ENCODE results near the gene RUFY1.
"Not testable (repeated sequence)": the region's sequence is repeated elsewhere in the genome, so short reads cannot be mapped to it uniquely, and the experiment has no call there.

RUFY1 gene

GRCh38 chr5:179536676-179537075 is 13.7 kb upstream of the RUFY1 start:
- DNase-seq: no peak

GRCh38 chr5:179542170-179542569 is 8.2 kb upstream of the RUFY1 start:
- DNase-seq: no peak

- not testable (repeated sequence) for DNase-seq
Measured at GRCh38 chr5:179543275-179543674, 7.1 kb upstream of the RUFY1 start.

- no peak for DNase-seq
Measured at GRCh38 chr5:179553006-179553405, 2.7 kb downstream of the RUFY1 start.

- DNase-seq: no peak
Measured at GRCh38 chr5:179553875-179554274, 3.5 kb downstream of the RUFY1 start.

GRCh38 chr5:179554981-179555380 is 4.6 kb downstream of the RUFY1 start:
- DNase-seq: no peak

GRCh38 chr5:179558261-179558799 is 8.0 kb downstream of the RUFY1 start:
- DNase-seq: not testable (repeated sequence)

- peak; percentile 14 for DNase-seq
Measured at GRCh38 chr5:179558932-179559283, 8.6 kb downstream of the RUFY1 start.

GRCh38 chr5:179559284-179560252 is 9.2 kb downstream of the RUFY1 start:
- DNase-seq: peak; percentile 94

GRCh38 chr5:179564526-179564925 is 14.2 kb downstream of the RUFY1 start:
- DNase-seq: no peak

GRCh38 chr5:179568721-179569120 is 18.4 kb downstream of the RUFY1 start:
- no peak for DNase-seq

GRCh38 chr5:179572386-179572785 is 22.0 kb downstream of the RUFY1 start:
- DNase-seq: no peak

GRCh38 chr5:179577286-179577960 is 27.1 kb downstream of the RUFY1 start:
- DNase-seq: no peak

GRCh38 chr5:179585941-179586401 is 35.6 kb downstream of the RUFY1 start:
- no peak for DNase-seq

GRCh38 chr5:179588166-179588565 is 37.8 kb downstream of the RUFY1 start:
- DNase-seq: no peak

- DNase-seq: no peak
Measured at GRCh38 chr5:179595916-179596315, 45.6 kb downstream of the RUFY1 start.

- no peak for DNase-seq
Measured at GRCh38 chr5:179596421-179596820, 46.1 kb downstream of the RUFY1 start.

- DNase-seq: no peak
Measured at GRCh38 chr5:179599100-179599499, 48.7 kb downstream of the RUFY1 start.

- DNase-seq: no peak
Measured at GRCh38 chr5:179599566-179599965, 49.2 kb downstream of the RUFY1 start.

GRCh38 chr5:179599973-179600372 is 49.6 kb downstream of the RUFY1 start:
- no peak for DNase-seq

GRCh38 chr5:179601871-179602625 is 51.7 kb downstream of the RUFY1 start:
- no peak for DNase-seq

- DNase-seq: no peak
Measured at GRCh38 chr5:179603308-179603707, 53.0 kb downstream of the RUFY1 start.

Data from CD4-positive, alpha-beta T cell treated with Interleukin-10 for 1 hour (primary cell).